Mucosa of rectum (tissue), 2 donors: Measurements from ENCODE around the gene VDAC1.

Source experiments
- H3K27ac ChIP-seq, 2 donors: one replicate each; pipeline ENCODE4 v1.7.0; 2013; ENCODE audit warnings: inconsistent platforms in 2 of 2, low read depth in 2 of 2, low read length in 2 of 2
- H3K27me3 ChIP-seq, 2 donors: one replicate each; pipeline ENCODE4 v1.7.0; 2013; ENCODE audit warnings: low read length in 2 of 2; ENCODE audit not compliant: control insufficient read depth in 2 of 2, insufficient read depth in 2 of 2
- H3K36me3 ChIP-seq, 2 donors: one replicate each; pipeline ENCODE4 v1.7.0; 2013; ENCODE audit warnings: low read length in 2 of 2; ENCODE audit not compliant: control insufficient read depth in 2 of 2, insufficient read depth in 2 of 2
- H3K4me1 ChIP-seq, 2 donors: one replicate each; pipeline ENCODE4 v1.7.0; 2013; ENCODE audit warnings: low read length in 2 of 2, mild to moderate bottlenecking in 1 of 2; ENCODE audit not compliant: control insufficient read depth in 2 of 2, insufficient read depth in 2 of 2
- H3K4me3 ChIP-seq, 2 donors: one replicate each; pipeline ENCODE4 v1.7.0; 2013; ENCODE audit warnings: low read length in 2 of 2
- H3K9ac ChIP-seq, 2 donors: one replicate each; pipeline ENCODE4 v1.7.0; 2013; ENCODE audit warnings: low read length in 2 of 2, low read depth in 1 of 2, mild to moderate bottlenecking in 1 of 2
- H3K9me3 ChIP-seq, 2 donors: one replicate each; pipeline ENCODE4 v1.7.0; 2013; ENCODE audit warnings: low read length in 2 of 2; ENCODE audit not compliant: control insufficient read depth in 2 of 2
- donor health status: healthy.
- donor health status: Normal muscosa, but diverticular disease.

Gene VDAC1

GRCh38 chr5:134024811-134025210 is 20.0 kb upstream of the VDAC1 start:
- no peak overlapping the region for H3K9ac ChIP-seq
- peaks cover 8 to 13% of the 10 kb centered on the region in 2 donors for H3K4me1 ChIP-seq
- no peak overlapping the region for H3K4me3 ChIP-seq
- no peaks in the 10 kb centered on the region for H3K36me3 ChIP-seq
- no peak overlapping the region for H3K27ac ChIP-seq
- no peaks in the 10 kb centered on the region for H3K9me3 ChIP-seq
- H3K27me3 ChIP-seq: no peaks in the 10 kb centered on the region

GRCh38 chr5:134022333-134022732 is 17.6 kb upstream of the VDAC1 start:
- no peaks in the 10 kb centered on the region for H3K36me3 ChIP-seq
- H3K9ac ChIP-seq: no peak overlapping the region
- no peaks in the 10 kb centered on the region for H3K9me3 ChIP-seq
- no peak overlapping the region for H3K4me3 ChIP-seq
- no peaks in the 10 kb centered on the region for H3K27me3 ChIP-seq
- H3K4me1 ChIP-seq: peaks cover 24 to 27% of the 10 kb centered on the region in 2 donors
- no peak overlapping the region for H3K27ac ChIP-seq

DNA sequence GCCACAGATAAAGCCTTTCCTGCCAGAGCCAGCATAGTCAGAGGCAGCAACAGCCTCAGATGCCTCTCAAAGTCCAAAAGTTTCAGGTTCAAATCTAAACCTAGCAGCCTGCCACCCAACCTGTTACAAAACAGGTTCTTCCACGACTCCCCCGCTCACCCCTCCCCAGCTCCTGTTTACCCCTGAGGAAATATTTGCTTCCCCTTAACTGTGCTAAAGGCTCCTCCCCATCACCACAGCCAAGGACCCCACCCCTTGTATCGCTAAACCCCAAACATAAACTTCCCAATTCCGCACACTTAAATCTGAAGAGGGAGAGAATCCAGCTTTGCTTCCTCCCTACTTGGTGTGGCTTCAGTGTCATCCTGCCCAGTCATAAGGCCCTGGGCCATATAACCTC is 15.4 kb upstream of the VDAC1 start:
- H3K27me3 ChIP-seq: no peaks in the 10 kb centered on the region
- no peaks in the 10 kb centered on the region for H3K9me3 ChIP-seq
- H3K4me3 ChIP-seq: peak overlapping the region in 1 of 2 donors; percentile 20
- H3K4me1 ChIP-seq: peaks cover 24 to 36% of the 10 kb centered on the region in 2 donors
- H3K27ac ChIP-seq: peak overlapping the region; percentile 89 to 94
- peak overlapping the region; percentile 46 to 70 for H3K9ac ChIP-seq
- H3K36me3 ChIP-seq: no peaks in the 10 kb centered on the region

DNA sequence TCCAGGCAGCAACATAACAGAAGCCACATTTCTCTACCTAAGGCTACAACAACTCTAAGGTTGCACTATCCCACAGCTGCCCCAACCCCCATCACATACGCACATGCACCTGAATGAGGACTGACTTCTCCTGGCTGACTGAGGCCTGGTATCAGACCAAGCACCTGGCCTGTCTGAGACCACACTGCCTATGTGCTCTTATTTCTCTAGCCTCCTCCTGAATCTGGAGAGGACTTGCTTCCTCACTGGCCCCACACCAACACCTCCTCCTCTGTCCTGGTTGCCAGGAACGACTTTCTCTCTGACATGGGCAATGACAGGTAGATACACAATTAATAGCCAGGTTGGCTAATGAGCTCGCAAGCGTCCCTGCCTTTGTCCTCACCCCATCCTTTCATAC is 14.9 kb upstream of the VDAC1 start:
- Histone ChIP-seq H3K4me3 (peak overlapping the region in 1 of 2 donors; percentile 20), H3K27me3 (no peaks in the 10 kb centered on the region), H3K9me3 (no peaks in the 10 kb centered on the region), H3K36me3 (no peaks in the 10 kb centered on the region), H3K27ac (peak overlapping the region; percentile 89 to 94), H3K4me1 (peaks cover 24 to 36% of the 10 kb centered on the region in 2 donors), H3K9ac (peak overlapping the region; percentile 46 to 70)

- H3K36me3 ChIP-seq: no peaks in the 10 kb centered on the region
- H3K4me1 ChIP-seq: peaks cover 24 to 36% of the 10 kb centered on the region in 2 donors
- no peaks in the 10 kb centered on the region for H3K27me3 ChIP-seq
- H3K9me3 ChIP-seq: no peaks in the 10 kb centered on the region
- peak overlapping the region; percentile 89 to 94 for H3K27ac ChIP-seq
- H3K4me3 ChIP-seq: no peak overlapping the region
- H3K9ac ChIP-seq: peak overlapping the region in 1 of 2 donors; percentile 44
Observed at GRCh38 chr5:134018986-134019316, 14.2 kb upstream of the VDAC1 start.

DNA sequence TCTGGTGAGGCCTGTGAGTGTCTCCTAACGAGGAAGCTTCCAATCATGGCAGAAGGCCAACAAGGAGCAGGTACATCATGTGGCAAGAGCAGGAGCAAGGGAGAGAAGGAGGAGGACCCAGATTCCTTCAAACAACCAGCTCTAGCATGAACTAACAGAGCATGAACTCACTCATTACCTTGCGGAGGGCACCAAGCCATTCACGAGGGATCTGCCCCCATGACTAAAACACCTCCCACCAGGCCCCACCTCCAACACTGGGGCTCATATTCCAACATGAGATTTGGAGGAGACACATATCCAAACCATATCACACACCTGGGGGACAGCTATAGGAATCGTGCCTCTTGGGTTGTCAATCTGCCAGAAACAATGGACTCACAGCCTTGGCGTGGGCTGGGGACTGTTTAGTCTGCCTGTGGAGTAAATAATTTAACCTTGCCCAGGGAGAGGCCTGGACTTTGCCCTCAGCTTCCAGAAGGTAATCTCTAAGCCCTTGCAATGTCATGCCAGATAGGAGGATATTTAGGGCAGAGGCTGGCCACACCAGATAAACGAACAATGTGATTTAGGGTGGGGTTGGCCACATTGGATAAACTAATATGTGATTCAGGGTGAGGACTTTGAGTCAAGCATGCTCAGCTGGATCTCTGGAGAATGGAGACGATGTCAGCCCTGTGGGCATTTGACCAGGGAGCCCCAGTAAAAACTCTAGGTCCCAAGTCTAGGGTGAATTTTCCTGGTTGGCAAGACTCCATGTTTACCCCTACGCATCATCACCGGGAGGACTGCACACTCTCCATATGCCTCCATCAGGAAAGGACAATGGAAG is 13.6 kb upstream of the VDAC1 start:
- no peaks in the 10 kb centered on the region for H3K27me3 ChIP-seq
- H3K4me3 ChIP-seq: peak overlapping the region; percentile 48 to 50
- no peaks in the 10 kb centered on the region for H3K36me3 ChIP-seq
- H3K9ac ChIP-seq: peak overlapping the region; percentile 38 to 43
- H3K9me3 ChIP-seq: no peaks in the 10 kb centered on the region
- peaks cover 24 to 36% of the 10 kb centered on the region in 2 donors for H3K4me1 ChIP-seq
- H3K27ac ChIP-seq: peak overlapping the region; percentile 89 to 94

DNA sequence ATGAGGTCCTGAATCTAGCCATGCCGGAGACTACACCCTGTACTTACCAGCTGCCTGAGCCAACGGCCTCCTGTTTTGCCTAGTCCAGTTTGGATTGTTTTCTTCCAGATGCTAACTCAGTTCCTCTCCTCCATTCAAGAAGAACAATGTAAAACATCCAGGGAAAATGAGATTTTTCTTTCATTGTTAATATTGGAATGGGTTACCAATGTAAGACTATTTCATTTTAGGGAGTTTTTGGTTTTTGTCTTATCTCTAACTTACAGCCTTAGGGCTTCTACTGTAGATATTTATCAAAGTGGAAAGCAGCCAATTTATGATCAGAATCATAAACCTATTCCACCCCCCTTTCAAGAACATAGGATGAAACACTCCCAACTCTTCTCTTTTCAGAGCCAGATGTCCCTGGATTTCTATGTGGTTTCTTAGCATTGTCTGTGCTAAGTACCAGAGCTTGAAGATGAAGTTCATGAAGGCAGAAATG is 3.5 kb upstream of the VDAC1 start:
- H3K9ac ChIP-seq: no peak overlapping the region

GRCh38 chr5:134007581-134008265 is 2.9 kb upstream of the VDAC1 start:
- no peaks in the 10 kb centered on the region for H3K9me3 ChIP-seq
- H3K27me3 ChIP-seq: no peaks in the 10 kb centered on the region
- no peak overlapping the region for H3K27ac ChIP-seq
- H3K9ac ChIP-seq: no peak overlapping the region
- no peak overlapping the region for H3K4me3 ChIP-seq
- no peaks in the 10 kb centered on the region for H3K36me3 ChIP-seq
- H3K4me1 ChIP-seq: peaks cover 16 to 21% of the 10 kb centered on the region in 2 donors

More for the DNA sequence above, 3.5 kb upstream of the VDAC1 start:
- H3K36me3 ChIP-seq: no peaks in the 10 kb centered on the region
- H3K4me1 ChIP-seq: peaks cover 10 to 15% of the 10 kb centered on the region in 2 donors
- H3K27me3 ChIP-seq: no peaks in the 10 kb centered on the region
- H3K9me3 ChIP-seq: no peaks in the 10 kb centered on the region
- H3K27ac ChIP-seq: no peak overlapping the region
- H3K4me3 ChIP-seq: no peak overlapping the region

DNA sequence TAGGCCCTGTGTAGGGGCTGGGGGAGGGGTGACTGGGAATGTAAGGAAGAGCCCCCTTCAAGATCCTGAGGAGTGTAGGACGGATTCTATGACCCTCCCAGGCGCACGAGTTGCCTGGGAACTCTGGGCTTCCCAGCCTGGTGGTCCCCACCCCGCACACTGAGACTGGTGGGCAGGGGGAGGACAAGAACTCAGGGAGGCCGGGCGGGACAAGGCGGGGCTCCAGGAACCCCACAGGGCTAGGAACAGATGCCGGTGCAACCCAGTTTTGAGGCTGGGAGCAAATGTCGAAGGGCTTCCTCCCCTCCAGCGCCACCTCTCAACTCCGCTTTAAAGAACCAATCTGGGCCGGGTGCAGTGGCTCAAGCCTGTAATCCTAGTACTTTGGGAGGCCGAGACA is 1.3 kb upstream of the VDAC1 start:
- Histone ChIP-seq H3K4me1 (peaks cover 21 to 32% of the 10 kb centered on the region in 2 donors), H3K9me3 (no peaks in the 10 kb centered on the region), H3K9ac (peak overlapping the region; percentile 72 to 94), H3K27ac (peak overlapping the region; percentile 98), H3K27me3 (no peaks in the 10 kb centered on the region), H3K4me3 (peak overlapping the region; percentile 78 to 81), H3K36me3 (peaks cover 1 to 7% of the 10 kb centered on the region in 2 donors)

DNA sequence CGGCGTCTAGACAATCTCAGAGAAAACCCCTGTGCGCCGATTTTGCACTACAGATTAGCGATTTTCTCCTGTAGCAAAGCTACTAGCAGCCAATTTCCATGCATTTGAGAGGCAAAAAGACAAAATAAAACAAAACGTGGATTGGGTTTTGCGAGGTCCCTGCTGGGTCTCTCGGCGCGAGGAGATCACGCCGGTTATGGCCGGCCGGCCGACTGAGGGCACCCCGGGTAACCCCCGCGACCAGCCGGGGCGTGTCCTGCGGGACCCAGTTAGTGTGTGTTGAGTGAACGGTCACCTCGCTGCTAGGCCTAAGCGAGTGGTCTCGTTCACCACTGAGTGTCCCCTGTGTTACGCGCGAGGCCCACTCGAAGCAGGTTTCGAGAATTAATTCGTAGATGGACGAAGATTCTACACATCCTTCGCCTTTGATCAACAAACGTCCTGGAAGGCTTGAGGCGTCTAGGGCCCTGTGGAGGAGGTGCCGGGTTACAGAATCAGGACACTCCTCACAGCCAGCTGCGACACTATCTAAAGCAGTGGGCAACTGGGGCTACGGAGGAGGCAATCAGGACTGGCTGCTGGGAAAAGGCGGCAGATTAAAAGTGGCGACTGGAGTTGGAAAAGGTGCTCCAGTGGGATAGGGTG is 764 bp upstream of the VDAC1 start:
- peaks cover 5 to 11% of the 10 kb centered on the region in 2 donors for H3K36me3 ChIP-seq

More for the DNA sequence above, 764 bp upstream of the VDAC1 start:
- Histone ChIP-seq H3K4me1 (peaks cover 21 to 36% of the 10 kb centered on the region in 2 donors), H3K4me3 (peak overlapping the region; percentile 78 to 81), H3K9ac (peak overlapping the region; percentile 72 to 94), H3K9me3 (no peaks in the 10 kb centered on the region), H3K27ac (peak overlapping the region; percentile 98), H3K27me3 (no peaks in the 10 kb centered on the region)
